GM18508 (cell line): ENCODE measurements around the gene ULBP2.
"Not testable (repeated sequence)": the region's sequence is repeated elsewhere in the genome, so short reads cannot be mapped to it uniquely, and the experiment has no call there.

ENCODE experiments used
- ATAC-seq: cut with Tn5 transposase; IDR thresholded peaks from one replicate; pipeline ENCODE4 v1.9.1; 2021; ENCODE audit warnings: moderate number of reproducible peaks; ENCODE audit not compliant: insufficient read depth, unreplicated experiment

ULBP2 gene

GRCh38 chr6:149925253-149925973, 16.4 kb upstream of the ULBP2 start:
- no peak for ATAC-seq

- ATAC-seq, result no peak
These were observed 15.6 kb upstream of the ULBP2 start for GRCh38 chr6:149925974-149926777.

GRCh38 chr6:149927025-149927424, 14.8 kb upstream of the ULBP2 start:
- not testable (repeated sequence) for ATAC-seq

GRCh38 chr6:149929422-149929821, 12.4 kb upstream of the ULBP2 start:
- no peak for ATAC-seq

GRCh38 chr6:149931501-149931900, 10.3 kb upstream of the ULBP2 start:
- no peak for ATAC-seq

GRCh38 chr6:149933036-149933435, 8.8 kb upstream of the ULBP2 start:
- no peak for ATAC-seq

GRCh38 chr6:149933461-149933860, 8.4 kb upstream of the ULBP2 start:
- ATAC-seq, result no peak

- no peak for ATAC-seq
These were observed 7.3 kb upstream of the ULBP2 start for GRCh38 chr6:149934249-149935156.

GRCh38 chr6:149935246-149935645, 6.6 kb upstream of the ULBP2 start:
- no peak for ATAC-seq

- ATAC-seq, result no peak
These were observed 6.1 kb upstream of the ULBP2 start for GRCh38 chr6:149935668-149936067.

GRCh38 chr6:149936743-149937142, 5.1 kb upstream of the ULBP2 start:
- no peak for ATAC-seq

- not testable (repeated sequence) for ATAC-seq
These were observed 3.7 kb upstream of the ULBP2 start for GRCh38 chr6:149938013-149938570.

- ATAC-seq, result no peak
These were observed 3.1 kb upstream of the ULBP2 start for GRCh38 chr6:149938571-149939355.

- no peak for ATAC-seq
These were observed 2.5 kb upstream of the ULBP2 start for GRCh38 chr6:149939356-149939648.

- ATAC-seq, result no peak
These were observed 1.7 kb upstream of the ULBP2 start for GRCh38 chr6:149939909-149940671.

- no peak for ATAC-seq
These were observed 1.2 kb upstream of the ULBP2 start for GRCh38 chr6:149940672-149940982.

- ATAC-seq, result no peak
These were observed 631 bp downstream of the ULBP2 start for GRCh38 chr6:149942461-149942829.

GRCh38 chr6:149943321-149943720, 1.5 kb downstream of the ULBP2 start:
- not testable (repeated sequence) for ATAC-seq

GRCh38 chr6:149945276-149945675, 3.5 kb downstream of the ULBP2 start:
- not testable (repeated sequence) for ATAC-seq
